Neural cell (in vitro differentiated cells): ENCODE results near the gene TCF12. TPM values are rescaled to one million over a fixed set of nuclear protein-coding genes. Genes with fewer than 3 reads are reported as not detected.

Experiments used
- H2AFZ ChIP-seq: fragments of 200-600, 300-800 bp; sonication (generic), shearing (Covaris generic); 2 replicates; pipeline ENCODE4 v1.6.0; 2014; ENCODE audit warnings: low read depth, mild to moderate bottlenecking, antibody characterized with exemption, low read length, moderate library complexity
- H3F3A ChIP-seq: fragments of 200-600 bp; shearing (Covaris generic); 2 replicates; pipeline ENCODE4 v1.6.1; 2016; ENCODE audit warnings: mild to moderate bottlenecking, moderate library complexity, mixed read lengths, antibody characterized with exemption, low read length; ENCODE audit not compliant: insufficient read depth, poor library complexity, severe bottlenecking
- H3K27ac ChIP-seq: fragments of 200-600, 300-800 bp; sonication (generic), shearing (Covaris generic); 2 replicates; pipeline ENCODE4 v1.5.1; 2014; ENCODE audit warnings: mild to moderate bottlenecking, low read length, moderate library complexity
- H3K27me3 ChIP-seq: fragments of 300-800, 200-600 bp; sonication (generic), shearing (Covaris generic); 2 replicates; pipeline ENCODE4 v1.6.0; 2014; ENCODE audit warnings: mild to moderate bottlenecking, low read depth, low read length, moderate library complexity; ENCODE audit not compliant: insufficient read depth
- H3K36me3 ChIP-seq: fragments of 300-800, 200-600 bp; sonication (generic), shearing (Covaris generic); 2 replicates; pipeline ENCODE4 v1.5.1; 2014; ENCODE audit warnings: mild to moderate bottlenecking, antibody characterized with exemption, low read length, moderate library complexity; ENCODE audit not compliant: insufficient read depth
- H3K4me2 ChIP-seq: fragments of 300-800, 200-600 bp; sonication (generic), shearing (Covaris generic); 2 replicates; pipeline ENCODE4 v1.6.0; 2014; ENCODE audit warnings: mild to moderate bottlenecking, low read length
- H3K4me3 ChIP-seq: fragments of 300-800, 200-600 bp; sonication (generic), shearing (Covaris generic); 2 replicates; pipeline ENCODE4 v1.5.1; 2014; ENCODE audit warnings: mild to moderate bottlenecking, low read length, moderate library complexity
- H3K79me2 ChIP-seq: fragments of 200-600 bp; shearing (Covaris generic); replicated peaks from 2 replicates; pipeline ENCODE4 v1.6.0; 2014; ENCODE audit warnings: mild to moderate bottlenecking, low read length, moderate library complexity; ENCODE audit not compliant: insufficient read depth
- H3K9ac ChIP-seq: fragments of 300-800, 200-600 bp; sonication (generic), shearing (Covaris generic); 2 replicates; pipeline ENCODE4 v1.6.1; 2016; ENCODE audit warnings: mild to moderate bottlenecking, low read length, mixed read lengths
- H3K9me2 ChIP-seq: fragments of 200-600 bp; shearing (Covaris generic); 2 replicates; pipeline ENCODE4 v1.6.1; 2016; ENCODE audit warnings: mild to moderate bottlenecking, low read length, mixed read lengths; ENCODE audit not compliant: insufficient read depth
- H3K9me3 ChIP-seq: fragments of 200-600, 300-800 bp; sonication (generic), shearing (Covaris generic); 2 replicates; pipeline ENCODE4 v1.6.1; 2016; ENCODE audit warnings: mild to moderate bottlenecking, mixed run types, low read length, moderate library complexity, mixed read lengths
- H4K20me1 ChIP-seq: fragments of 200-600 bp; shearing (Covaris generic); 2 replicates; pipeline ENCODE4 v1.6.1; 2016; ENCODE audit warnings: mild to moderate bottlenecking, mixed run types; ENCODE audit not compliant: insufficient read depth
- EP300 ChIP-seq: fragments of 450-650 bp; conservative IDR thresholded peaks from 2 replicates; pipeline ENCODE4 v1.6.1; 2014; ENCODE audit warnings: antibody characterized with exemption, mild to moderate bottlenecking, moderate library complexity; ENCODE audit not compliant: poor library complexity, severe bottlenecking
- EZH2 ChIP-seq: fragments of 200-600, 300-800 bp; shearing (Covaris generic), sonication (generic); IDR thresholded peaks from 2 replicates; pipeline ENCODE4 v1.6.1; 2014; ENCODE audit warnings: antibody characterized with exemption, low read length, borderline replicate concordance, mild to moderate bottlenecking; ENCODE audit not compliant: insufficient read depth, poor library complexity, severe bottlenecking
- MXI1 ChIP-seq: fragments of 450-650 bp; conservative IDR thresholded peaks from 2 replicates; pipeline ENCODE4 v1.6.1; 2014; ENCODE audit warnings: antibody characterized with exemption, mild to moderate bottlenecking; ENCODE audit not compliant: poor library complexity, severe bottlenecking
- POLR2AphosphoS5 ChIP-seq: IDR thresholded peaks from 2 replicates; pipeline ENCODE4 v1.6.1; 2012
- RAD21 ChIP-seq: fragments of 450-650 bp; conservative IDR thresholded peaks from 2 replicates; pipeline ENCODE4 v1.6.1; 2014; ENCODE audit warnings: antibody characterized with exemption, mild to moderate bottlenecking, moderate library complexity
- SMC3 ChIP-seq: fragments of 450-650 bp; conservative IDR thresholded peaks from 2 replicates; pipeline ENCODE4 v1.6.1; 2014; ENCODE audit warnings: antibody characterized with exemption, mild to moderate bottlenecking, moderate library complexity; ENCODE audit not compliant: poor library complexity
- TAF1 ChIP-seq: IDR thresholded peaks from 2 replicates; pipeline ENCODE4 v1.6.1; 2012; ENCODE audit warnings: low read depth
- polyA plus RNA-seq: library from polyadenylated mRNA; depleted of rRNA; stranded (reverse); fragments of >200 nt; gene quantifications from 2 replicates; pipeline ENCODE4 v1.2.3, GENCODE V29; 2014
- TF ChIP-seq, protein P1 (sequence below): IDR thresholded peaks from 2 replicates; pipeline ENCODE4 v1.6.1; 2012; ENCODE audit warnings: borderline replicate concordance
- TF ChIP-seq, protein P2 (sequence below): fragments of 450-650 bp; IDR thresholded peaks from 2 replicates; pipeline ENCODE4 v1.5.1; 2014; ENCODE audit warnings: antibody characterized with exemption, mild to moderate bottlenecking, moderate library complexity; ENCODE audit not compliant: poor library complexity, severe bottlenecking

TCF12 gene
- polyA plus RNA-seq, 1 donor from 2014 or later, result 52.7 TPM

DNA sequence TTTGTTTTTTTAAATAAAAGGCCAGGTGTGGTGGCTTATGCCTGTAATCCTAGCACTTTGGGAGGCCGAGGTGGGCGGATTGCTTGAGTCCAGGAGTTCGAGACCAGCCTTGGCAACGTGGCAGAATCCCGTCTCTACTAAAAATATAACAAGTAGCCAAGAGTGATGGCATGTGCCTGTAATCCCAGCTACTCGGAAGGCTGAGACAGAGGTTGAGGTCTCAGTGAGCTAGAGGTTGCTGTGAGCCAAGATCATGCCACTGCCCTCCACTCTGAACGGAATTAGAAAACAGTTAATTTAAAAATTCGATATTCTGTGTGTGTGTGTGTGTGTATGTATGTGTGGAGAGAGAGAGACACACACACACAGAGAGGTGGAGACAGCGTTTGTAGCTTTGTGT, 58.8 kb downstream of the TCF12 start:
- no peaks in the 10 kb centered on the region for H3F3A ChIP-seq
- H3K27ac ChIP-seq, result no peak overlapping the region
- no peak overlapping the region for H2AFZ ChIP-seq
- H3K4me2 ChIP-seq, result no peak overlapping the region
- H4K20me1 ChIP-seq, result no peaks in the 10 kb centered on the region
- TF ChIP-seq EP300, result no peak
- TF ChIP-seq EZH2, result no peak
- TF ChIP-seq, protein P1, sequence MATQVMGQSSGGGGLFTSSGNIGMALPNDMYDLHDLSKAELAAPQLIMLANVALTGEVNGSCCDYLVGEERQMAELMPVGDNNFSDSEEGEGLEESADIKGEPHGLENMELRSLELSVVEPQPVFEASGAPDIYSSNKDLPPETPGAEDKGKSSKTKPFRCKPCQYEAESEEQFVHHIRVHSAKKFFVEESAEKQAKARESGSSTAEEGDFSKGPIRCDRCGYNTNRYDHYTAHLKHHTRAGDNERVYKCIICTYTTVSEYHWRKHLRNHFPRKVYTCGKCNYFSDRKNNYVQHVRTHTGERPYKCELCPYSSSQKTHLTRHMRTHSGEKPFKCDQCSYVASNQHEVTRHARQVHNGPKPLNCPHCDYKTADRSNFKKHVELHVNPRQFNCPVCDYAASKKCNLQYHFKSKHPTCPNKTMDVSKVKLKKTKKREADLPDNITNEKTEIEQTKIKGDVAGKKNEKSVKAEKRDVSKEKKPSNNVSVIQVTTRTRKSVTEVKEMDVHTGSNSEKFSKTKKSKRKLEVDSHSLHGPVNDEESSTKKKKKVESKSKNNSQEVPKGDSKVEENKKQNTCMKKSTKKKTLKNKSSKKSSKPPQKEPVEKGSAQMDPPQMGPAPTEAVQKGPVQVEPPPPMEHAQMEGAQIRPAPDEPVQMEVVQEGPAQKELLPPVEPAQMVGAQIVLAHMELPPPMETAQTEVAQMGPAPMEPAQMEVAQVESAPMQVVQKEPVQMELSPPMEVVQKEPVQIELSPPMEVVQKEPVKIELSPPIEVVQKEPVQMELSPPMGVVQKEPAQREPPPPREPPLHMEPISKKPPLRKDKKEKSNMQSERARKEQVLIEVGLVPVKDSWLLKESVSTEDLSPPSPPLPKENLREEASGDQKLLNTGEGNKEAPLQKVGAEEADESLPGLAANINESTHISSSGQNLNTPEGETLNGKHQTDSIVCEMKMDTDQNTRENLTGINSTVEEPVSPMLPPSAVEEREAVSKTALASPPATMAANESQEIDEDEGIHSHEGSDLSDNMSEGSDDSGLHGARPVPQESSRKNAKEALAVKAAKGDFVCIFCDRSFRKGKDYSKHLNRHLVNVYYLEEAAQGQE, result no peak
- no peak for TF ChIP-seq TAF1
- no peak for TF ChIP-seq MXI1
- TF ChIP-seq RAD21, result no peak
- TF ChIP-seq, protein P2, sequence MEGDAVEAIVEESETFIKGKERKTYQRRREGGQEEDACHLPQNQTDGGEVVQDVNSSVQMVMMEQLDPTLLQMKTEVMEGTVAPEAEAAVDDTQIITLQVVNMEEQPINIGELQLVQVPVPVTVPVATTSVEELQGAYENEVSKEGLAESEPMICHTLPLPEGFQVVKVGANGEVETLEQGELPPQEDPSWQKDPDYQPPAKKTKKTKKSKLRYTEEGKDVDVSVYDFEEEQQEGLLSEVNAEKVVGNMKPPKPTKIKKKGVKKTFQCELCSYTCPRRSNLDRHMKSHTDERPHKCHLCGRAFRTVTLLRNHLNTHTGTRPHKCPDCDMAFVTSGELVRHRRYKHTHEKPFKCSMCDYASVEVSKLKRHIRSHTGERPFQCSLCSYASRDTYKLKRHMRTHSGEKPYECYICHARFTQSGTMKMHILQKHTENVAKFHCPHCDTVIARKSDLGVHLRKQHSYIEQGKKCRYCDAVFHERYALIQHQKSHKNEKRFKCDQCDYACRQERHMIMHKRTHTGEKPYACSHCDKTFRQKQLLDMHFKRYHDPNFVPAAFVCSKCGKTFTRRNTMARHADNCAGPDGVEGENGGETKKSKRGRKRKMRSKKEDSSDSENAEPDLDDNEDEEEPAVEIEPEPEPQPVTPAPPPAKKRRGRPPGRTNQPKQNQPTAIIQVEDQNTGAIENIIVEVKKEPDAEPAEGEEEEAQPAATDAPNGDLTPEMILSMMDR, result no peak
- TF ChIP-seq POLR2AphosphoS5, result no peak
- no peak for TF ChIP-seq SMC3
- H3K9me2 ChIP-seq, result no peaks in the 10 kb centered on the region
- H3K79me2 ChIP-seq, result peaks cover 73% of the 10 kb centered on the region
- H3K9me3 ChIP-seq, result no peaks in the 10 kb centered on the region
- H3K27me3 ChIP-seq, result no peaks in the 10 kb centered on the region
- no peak overlapping the region for H3K9ac ChIP-seq
- H3K36me3 ChIP-seq, result no peaks in the 10 kb centered on the region
- H3K4me3 ChIP-seq, result no peak overlapping the region

DNA sequence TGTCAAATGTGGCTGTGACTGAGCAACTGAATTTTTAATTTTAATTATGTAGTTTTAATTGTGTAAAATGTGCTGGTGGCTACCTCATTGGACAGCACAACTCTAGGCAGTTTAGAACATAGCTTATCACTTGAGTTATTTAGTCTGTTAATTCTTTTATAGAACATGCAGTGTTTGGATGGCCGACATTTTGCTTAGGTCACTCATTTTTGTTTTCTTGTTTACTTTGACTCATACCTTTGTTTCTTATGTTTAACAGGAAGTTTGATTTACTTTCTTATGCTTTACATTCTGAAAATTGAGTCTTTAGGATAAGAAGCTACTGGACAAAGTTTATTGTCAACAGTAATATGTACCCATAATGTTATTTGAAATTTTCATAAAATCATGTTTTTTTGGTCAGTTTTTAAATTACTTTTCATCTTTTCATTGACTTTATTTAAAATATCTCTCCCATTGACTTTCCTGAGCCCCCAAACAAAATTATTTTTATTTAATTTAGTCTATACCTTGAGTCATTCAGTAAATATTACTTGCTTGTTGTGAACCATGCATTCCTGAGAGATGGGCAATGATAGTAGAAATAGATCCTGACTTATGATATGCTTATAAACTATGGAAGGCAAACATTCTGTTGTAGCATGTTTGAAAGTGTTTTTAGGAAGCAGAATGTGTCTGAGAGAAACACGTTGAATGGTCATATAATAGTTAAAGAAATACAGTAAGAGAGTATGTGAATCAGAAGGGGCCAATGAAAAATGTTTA, 60.6 kb downstream of the TCF12 start:
- Histone ChIP-seq H3F3A (no peaks in the 10 kb centered on the region), H3K79me2 (peaks cover 78% of the 10 kb centered on the region)
- TF ChIP-seq POLR2AphosphoS5 (no peak), EP300 (no peak), MXI1 (no peak), TAF1 (no peak), EZH2 (no peak), SMC3 (no peak), RAD21 (no peak)
- TF ChIP-seq, protein P1, result no peak
- TF ChIP-seq, protein P2, result no peak

More for the DNA sequence above, 60.6 kb downstream of the TCF12 start:
- H2AFZ ChIP-seq, result no peak overlapping the region
- H3K4me3 ChIP-seq, result no peak overlapping the region
- no peak overlapping the region for H3K4me2 ChIP-seq
- H3K9me3 ChIP-seq, result no peaks in the 10 kb centered on the region
- H3K36me3 ChIP-seq, result no peaks in the 10 kb centered on the region
- no peak overlapping the region for H3K27ac ChIP-seq
- H3K9me2 ChIP-seq, result no peaks in the 10 kb centered on the region
- H3K27me3 ChIP-seq, result no peaks in the 10 kb centered on the region
- no peaks in the 10 kb centered on the region for H4K20me1 ChIP-seq
- H3K9ac ChIP-seq, result no peak overlapping the region
